K562 (cell line): ENCODE data around the gene DNAJC11. TPM values are rescaled to one million over a fixed set of nuclear protein-coding genes. Genes with fewer than 3 reads are reported as not detected.
A peak's percentile ranks its signal among the peaks of the same experiment; 100 is the strongest.

Experiments used
- CHD7 ChIP-seq: fragments of 200-600 bp; sonication (generic); IDR thresholded peaks from one replicate; pipeline ENCODE4 v1.6.1; 2012; ENCODE audit warnings: mild to moderate bottlenecking, low read depth, low read length, inconsistent platforms
- FOXJ3 ChIP-seq: sonication (generic); formaldehyde crosslinking; IDR thresholded peaks from 2 replicates; pipeline ENCODE4 v1.4.0; 2020; ENCODE audit warnings: mild to moderate bottlenecking, missing genetic modification reagents
- HLTF ChIP-seq: fragments of 450-650 bp; IDR thresholded peaks from 2 replicates; pipeline ENCODE4 v1.6.1; 2016
- ILK ChIP-seq: fragments of 450-650 bp; IDR thresholded peaks from 2 replicates; pipeline ENCODE4 v1.6.1; 2016; ENCODE audit warnings: missing genetic modification characterization, low read depth, mild to moderate bottlenecking, missing compliant biosample characterization, moderate library complexity, borderline replicate concordance
- KAT8 ChIP-seq: fragments of 450-650 bp; IDR thresholded peaks from 2 replicates; pipeline ENCODE4 v1.6.1; 2016; ENCODE audit warnings: low read depth, mild to moderate bottlenecking
- NCOR1 ChIP-seq: fragments of 450-650 bp; IDR thresholded peaks from 2 replicates; pipeline ENCODE4 v1.6.1; 2016; ENCODE audit warnings: mild to moderate bottlenecking, moderate library complexity
- ZBTB1 ChIP-seq: sonication (generic); formaldehyde crosslinking; IDR thresholded peaks from 2 replicates; pipeline ENCODE4 v1.8.1; 2023; ENCODE audit warnings: missing genetic modification reagents, low read depth, mild to moderate bottlenecking, borderline replicate concordance
- polyA plus RNA-seq, 8 experiments: library from polyadenylated mRNA; depleted of rRNA in 4 of 8; stranded (reverse) in 5 of 8; unstranded in 3 of 8; fragments of >200 nt; fragmentation: Nextera tagmentation in 2 of 8; fragmentation: Illumina TruSeq in 1 of 8; extraction: Ambion mirVana in 2 of 8; extraction: Trizol in 1 of 8; gene quantifications; 2 replicates each; pipeline versions ENCODE4 v1.2.1 to v1.2.3, GENCODE V29; 2011 to 2014; ENCODE audit warnings: inconsistent platforms in 1 of 8, missing spikeins in 1 of 8
- total RNA-seq, 7 experiments: library from RNA; depleted of rRNA in 6 of 7; stranded (reverse); fragments of >200 nt in 6 of 7; fragmentation: Illumina TruSeq in 2 of 7; extraction: Trizol in 2 of 7; gene quantifications; 2 replicates each; pipeline versions ENCODE4 v1.2.1 to v1.2.3, GENCODE V29; 2011 to 2021; ENCODE audit warnings: low replicate concordance in 1 of 7
- TF ChIP-seq, protein P1 (sequence below): sonication (generic); formaldehyde crosslinking; IDR thresholded peaks from 2 replicates; pipeline ENCODE4 v1.8.0; 2022; ENCODE audit warnings: mild to moderate bottlenecking, missing genetic modification reagents
- TF ChIP-seq, protein P2 (sequence below): fragments of 250-450 bp; sonication (Bioruptor Pico); IDR thresholded peaks from 2 replicates; pipeline ENCODE4 v1.8.0; 2021; ENCODE audit warnings: moderate library complexity, mild to moderate bottlenecking, inconsistent platforms

The DNAJC11 gene
- total and polyA plus RNA-seq, 9 of the 15 experiments (the other 6 are each of a cell fraction or from before 2014, with no cell fraction given) = 14.1 to 123 (median 76.6) TPM

DNA sequence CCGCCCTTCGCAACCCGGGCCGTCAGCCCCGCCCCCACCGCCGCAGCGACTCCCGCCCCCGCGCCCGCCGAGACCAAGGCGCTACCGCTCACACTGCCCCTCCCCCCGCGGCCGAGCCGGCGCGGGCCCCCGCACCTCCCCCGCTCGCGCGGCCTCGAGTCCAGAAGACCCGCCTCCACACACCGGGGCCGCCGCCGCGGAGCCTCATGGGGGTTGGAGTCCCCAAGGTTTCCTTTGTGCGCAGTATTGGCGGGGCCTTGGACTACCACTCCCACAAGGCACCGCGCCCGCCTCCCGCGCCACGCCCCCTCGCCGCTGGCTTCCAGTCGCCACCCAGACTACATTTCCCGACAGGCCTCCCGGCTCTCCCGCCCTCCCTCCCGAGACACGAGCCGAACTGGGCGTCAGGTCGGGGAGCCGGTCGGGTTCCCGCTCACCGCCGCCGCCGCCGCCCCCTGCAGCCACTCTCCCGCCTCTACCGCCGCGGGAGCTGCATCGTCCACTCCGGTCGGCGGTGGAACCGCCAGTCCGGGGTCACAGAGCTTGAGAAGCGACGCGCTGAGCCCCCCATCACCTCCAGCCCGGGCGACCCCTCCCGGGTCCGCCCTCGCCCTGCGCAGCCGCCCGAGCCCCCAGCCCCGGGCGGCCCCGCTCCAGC lies 88.1 kb downstream of the DNAJC11 start, which contains the start of gene PHF13 (continued):
- TF ChIP-seq CHD7 (no peak), NCOR1 (peak; percentile 6; the same call in 1 of the 2 replicates), ZBTB1 (CRISPR knock-in tag) (peak; percentile 97), KAT8 (no peak), ILK (no peak), FOXJ3 (no peak), HLTF (no peak)
- TF ChIP-seq, protein P1, sequence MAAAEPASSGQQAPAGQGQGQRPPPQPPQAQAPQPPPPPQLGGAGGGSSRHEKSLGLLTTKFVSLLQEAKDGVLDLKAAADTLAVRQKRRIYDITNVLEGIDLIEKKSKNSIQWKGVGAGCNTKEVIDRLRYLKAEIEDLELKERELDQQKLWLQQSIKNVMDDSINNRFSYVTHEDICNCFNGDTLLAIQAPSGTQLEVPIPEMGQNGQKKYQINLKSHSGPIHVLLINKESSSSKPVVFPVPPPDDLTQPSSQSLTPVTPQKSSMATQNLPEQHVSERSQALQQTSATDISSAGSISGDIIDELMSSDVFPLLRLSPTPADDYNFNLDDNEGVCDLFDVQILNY = no peak
- TF ChIP-seq, protein P2, sequence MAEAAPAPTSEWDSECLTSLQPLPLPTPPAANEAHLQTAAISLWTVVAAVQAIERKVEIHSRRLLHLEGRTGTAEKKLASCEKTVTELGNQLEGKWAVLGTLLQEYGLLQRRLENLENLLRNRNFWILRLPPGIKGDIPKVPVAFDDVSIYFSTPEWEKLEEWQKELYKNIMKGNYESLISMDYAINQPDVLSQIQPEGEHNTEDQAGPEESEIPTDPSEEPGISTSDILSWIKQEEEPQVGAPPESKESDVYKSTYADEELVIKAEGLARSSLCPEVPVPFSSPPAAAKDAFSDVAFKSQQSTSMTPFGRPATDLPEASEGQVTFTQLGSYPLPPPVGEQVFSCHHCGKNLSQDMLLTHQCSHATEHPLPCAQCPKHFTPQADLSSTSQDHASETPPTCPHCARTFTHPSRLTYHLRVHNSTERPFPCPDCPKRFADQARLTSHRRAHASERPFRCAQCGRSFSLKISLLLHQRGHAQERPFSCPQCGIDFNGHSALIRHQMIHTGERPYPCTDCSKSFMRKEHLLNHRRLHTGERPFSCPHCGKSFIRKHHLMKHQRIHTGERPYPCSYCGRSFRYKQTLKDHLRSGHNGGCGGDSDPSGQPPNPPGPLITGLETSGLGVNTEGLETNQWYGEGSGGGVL = no peak
